ENCODE measurements around the gene OR52E6. TPM values are rescaled to one million over a fixed set of nuclear protein-coding genes. Genes with fewer than 3 reads are reported as not detected.

Gene OR52E6
- total and polyA plus RNA-seq, 2 of the 8 experiments (the other 6 are each of a cell fraction or from before 2014, with no cell fraction given) = 0.14 TPM; not detected in 1

GRCh38 chr11:5796541-5796940 lies 45.2 kb downstream of the OR52E6 start:
- DNase-seq (ENCODE audit: low read depth in 1 of 2, low spot score in 2 of 2) (no peak), FAIRE-seq (no peak)
- H2BK5ac ChIP-seq (ENCODE audit: low read depth, low read length) = no peak overlapping the region
- ChIA-PET CTCF (ENCODE audit: partially characterized antibody) (interaction anchor here (1.0 to 1.1 kb wide), 3 partner anchors 8 to 185 kb away, joined by 3 to 4 read pairs (median 4); no protein-coding TSS in a partner anchor), POLR2A (ENCODE audit: partially characterized antibody) (no interaction called here)
- no peak overlapping the region for H4K91ac ChIP-seq (replicated peaks; ENCODE audit: insufficient read length, low read length)
- no peak overlapping the region for H2BK120ac ChIP-seq (replicated peaks; ENCODE audit: low read depth, low read length)
- H3K14ac ChIP-seq (ENCODE audit: insufficient read length) = no peak overlapping the region
- H4K20me1 ChIP-seq (replicated peaks in 1 of 2; ENCODE audit: control insufficient read depth in 1 of 2, insufficient read depth in 2 of 2, low read length in 2 of 2) = no peaks in the 10 kb centered on the region
- H2BK15ac ChIP-seq (ENCODE audit: low read length) = no peak overlapping the region
- no peaks in the 10 kb centered on the region for H3K9me3 ChIP-seq (ENCODE audit: insufficient read depth in 2 of 2, low read depth in 1 of 2, low read length in 1 of 2)
- H3K27me3 ChIP-seq (replicated peaks in 1 of 4; ENCODE audit: control insufficient read depth in 3 of 4, extremely low read depth in 1 of 4, insufficient read depth in 3 of 4, low read length in 3 of 4) = no peaks in the 10 kb centered on the region
- H3K9ac ChIP-seq (replicated peaks in 1 of 4; ENCODE audit: extremely low read depth in 1 of 4, low read depth in 3 of 4, low read length in 3 of 4) = no peak overlapping the region
- no peaks in the 10 kb centered on the region for H3K4me1 ChIP-seq (replicated peaks in 1 of 4; ENCODE audit: control insufficient read depth in 3 of 4, insufficient read depth in 4 of 4, low read length in 3 of 4)
- H2BK20ac ChIP-seq (ENCODE audit: low read length) = no peak overlapping the region
- H3K23ac ChIP-seq (ENCODE audit: insufficient read length) = no peak overlapping the region
- H3K27ac ChIP-seq (ENCODE audit: low read depth, low read length) = no peak overlapping the region
- H2AFZ ChIP-seq (ENCODE audit: low read length) = no peak overlapping the region
- no peaks in the 10 kb centered on the region for H3K79me1 ChIP-seq (ENCODE audit: low read depth, low read length)
- no peak overlapping the region for H3K56ac ChIP-seq (replicated peaks; ENCODE audit: insufficient read length, low read depth, low read length)
- H2BK12ac ChIP-seq (ENCODE audit: low read depth, low read length) = no peak overlapping the region
- no peak overlapping the region for H3K18ac ChIP-seq (ENCODE audit: extremely low read depth, low read length)
- H3K4me3 ChIP-seq (ENCODE audit: extremely low read depth in 1 of 4, insufficient read depth in 2 of 4, low read depth in 3 of 4, low read length in 4 of 4) = no peak overlapping the region
- no peak overlapping the region for H3K4ac ChIP-seq (replicated peaks; ENCODE audit: insufficient read length, low read depth, low read length)
- H4K5ac ChIP-seq (ENCODE audit: insufficient read length, low read depth, low read length) = no peak overlapping the region
- H3K36me3 ChIP-seq (ENCODE audit: control insufficient read depth in 2 of 4, insufficient read depth in 4 of 4, low read length in 3 of 4) = no peaks in the 10 kb centered on the region
- H3K4me2 ChIP-seq (ENCODE audit: insufficient read depth in 1 of 2, low read depth in 2 of 2, low read length in 2 of 2) = no peak overlapping the region
- 89% methylated on average over 6 of the region's 6 CpGs; no CpG with 5 or more reads in 1 of the 2 experiments for WGBS, 2 experiments (ENCODE audit: extremely low coverage in 1 of 2, insufficient coverage in 1 of 2, insufficient read length in 1 of 2, insufficient replicate concordance in 2 of 2, low coverage in 1 of 2, low lambda C conversion rate in 2 of 2, missing lambda C conversion rate in 1 of 2)
- H3K79me2 ChIP-seq (ENCODE audit: control insufficient read depth in 1 of 2, insufficient read depth in 2 of 2, low read length in 2 of 2) = no peaks in the 10 kb centered on the region
- H3K23me2 ChIP-seq (ENCODE audit: low read depth, low read length) = no peaks in the 10 kb centered on the region
- no peak overlapping the region for H2AK5ac ChIP-seq (ENCODE audit: low read depth, low read length)
- no peak overlapping the region for H4K8ac ChIP-seq (ENCODE audit: extremely low read depth, insufficient read depth, low read length)
- TF ChIP-seq SP4 (IDR thresholded peaks at IDR 0.05; ENCODE audit: low read length) (no peak), CTBP2 (IDR thresholded peaks at IDR 0.05; ENCODE audit: borderline replicate concordance, insufficient read depth, insufficient read length, low read length) (no peak), CHD1 (IDR thresholded peaks at IDR 0.05; ENCODE audit: low read depth, low read length) (no peak), POLR2AphosphoS5 (IDR thresholded peaks at IDR 0.05; ENCODE audit: low read depth, low read length) (no peak), EGR1 (IDR thresholded peaks at IDR 0.05; ENCODE audit: borderline replicate concordance, low read depth, low read length) (no peak), EP300 (IDR thresholded peaks at IDR 0.05; ENCODE audit: borderline replicate concordance in 1 of 2, low read depth in 2 of 2, low read length in 2 of 2) (no peak), TAF1 (IDR thresholded peaks at IDR 0.05; ENCODE audit: low read depth, low read length) (no peak), GTF2F1 (IDR thresholded peaks at IDR 0.05; ENCODE audit: borderline replicate concordance, low read depth, low read length) (no peak), KDM4A (IDR thresholded peaks at IDR 0.05; ENCODE audit: low read depth, low read length, severe bottlenecking) (no peak), ATF2 (IDR thresholded peaks at IDR 0.05; ENCODE audit: low read length) (no peak), NRF1 (IDR thresholded peaks at IDR 0.05; ENCODE audit: low read depth, low read length) (no peak), POU5F1 (IDR thresholded peaks at IDR 0.05; ENCODE audit: low read depth, low read length) (no peak), SIRT6 (IDR thresholded peaks at IDR 0.05; ENCODE audit: low read length) (no peak), HDAC6 (IDR thresholded peaks at IDR 0.05; ENCODE audit: low read depth, low read length) (no peak)
